GM12878 (cell line): ENCODE data around the gene AMH.

Experiments used
- CEBPB ChIP-seq, 2 experiments: fragments of 150-350 bp in 1 of 2; IDR thresholded peaks; 2 replicates each; pipeline ENCODE4 v1.6.1; 2012 to 2014; ENCODE audit warnings: low read depth in 2 of 2, low read length in 2 of 2, borderline replicate concordance in 1 of 2, inconsistent platforms in 1 of 2
- CTCF ChIP-seq, 3 experiments: IDR thresholded peaks in 2 of 3; conservative IDR thresholded peaks in 1 of 3; 2 replicates each; pipeline ENCODE4 v1.5.1; 2011; ENCODE audit warnings: low read depth in 3 of 3, low read length in 3 of 3, mild to moderate bottlenecking in 3 of 3, control low read depth in 2 of 3, moderate library complexity in 2 of 3, inconsistent platforms in 1 of 3, mixed read lengths in 1 of 3; ENCODE audit not compliant: control insufficient read depth in 2 of 3, insufficient read depth in 1 of 3; ENCODE audit errors: extremely low read depth in 1 of 3
- FOS ChIP-seq: IDR thresholded peaks from 3 replicates; pipeline ENCODE4 v1.6.1; 2011; ENCODE audit warnings: borderline replicate concordance; ENCODE audit not compliant: insufficient read length; ENCODE audit errors: extremely low read depth
- MAX ChIP-seq: IDR thresholded peaks from 2 replicates; pipeline ENCODE4 v1.6.1; 2012; ENCODE audit warnings: low read depth, low read length, improper control_type of control experiment
- MXI1 ChIP-seq: fragments of 150-350 bp; IDR thresholded peaks from 2 replicates; pipeline ENCODE4 v1.6.1; 2011; ENCODE audit warnings: low read depth, mild to moderate bottlenecking, inconsistent platforms, low read length, improper control_type of control experiment
- NFIC ChIP-seq: IDR thresholded peaks from 2 replicates; pipeline ENCODE4 v1.6.1; 2012; ENCODE audit warnings: low read depth, mild to moderate bottlenecking, inconsistent platforms, low read length, moderate library complexity
- POLR2A ChIP-seq: IDR thresholded peaks from 2 replicates; pipeline ENCODE4 v1.6.1; 2011; ENCODE audit warnings: low read depth, mild to moderate bottlenecking, low read length
- RELA ChIP-seq: fragments of 450-650 bp; IDR thresholded peaks from 2 replicates; pipeline ENCODE4 v1.8.0; 2014; ENCODE audit warnings: borderline replicate concordance; ENCODE audit not compliant: partially characterized antibody
- REST ChIP-seq: IDR thresholded peaks from 2 replicates; pipeline ENCODE4 v1.6.1; 2012; ENCODE audit warnings: mild to moderate bottlenecking, low read depth, low read length
- SIN3A ChIP-seq: IDR thresholded peaks from 2 replicates; pipeline ENCODE4 v1.6.1; 2012; ENCODE audit warnings: low read depth, low read length, improper control_type of control experiment
- ZNF384 ChIP-seq: IDR thresholded peaks from 2 replicates; pipeline ENCODE4 v1.6.1; 2012; ENCODE audit warnings: low read depth, mild to moderate bottlenecking, low read length, improper control_type of control experiment, borderline replicate concordance

GRCh38 chr19:2288338-2288817 is 39.3 kb downstream of the AMH start:
- no peak for TF ChIP-seq REST
- TF ChIP-seq MAX, result no peak
- no peak for TF ChIP-seq RELA
- no peak for TF ChIP-seq SIN3A
- 0 out of 2 replicates have a peak, but pooled peaks have one; percentile 36 for TF ChIP-seq POLR2A
- TF ChIP-seq NFIC, result no peak
- TF ChIP-seq FOS, result no peak
- TF ChIP-seq CEBPB (IDR thresholded peaks at IDR 0.05; ENCODE audit: borderline replicate concordance in 1 of 2, low read depth in 2 of 2, low read length in 2 of 2), result no peak
- no peak for TF ChIP-seq ZNF384
- no peak for TF ChIP-seq CTCF (IDR thresholded peaks at IDR 0.05 in 2 of 3, conservative IDR thresholded peaks at IDR 0.05 in 1 of 3; ENCODE audit: control insufficient read depth in 2 of 3, extremely low read depth in 1 of 3, insufficient read depth in 1 of 3, low read depth in 3 of 3, low read length in 3 of 3)
- no peak for TF ChIP-seq MXI1
